22Rv1 (cell line): Measurements from ENCODE around the gene GAS7.

Source experiments
- CTCF ChIP-seq: fragments of 450-650 bp; IDR thresholded peaks from 2 replicates; pipeline ENCODE4 v1.5.1; 2017; ENCODE audit warnings: mild to moderate bottlenecking
- ZFX ChIP-seq: fragments of 450-650 bp; IDR thresholded peaks from 2 replicates; pipeline ENCODE4 v1.6.1; 2017; ENCODE audit warnings: antibody characterized with exemption, borderline replicate concordance

- TF ChIP-seq CTCF: no peak
- TF ChIP-seq ZFX: no peak
Observed at GRCh38 chr17:9986754-9987382, 211.5 kb downstream of the GAS7 start.
